Vagina (tissue), 2 donors: ENCODE results near the gene NRG3.

Experiments used
- POLR2AphosphoS5 ChIP-seq, 2 donors: sonication (generic); formaldehyde crosslinking; IDR thresholded peaks; one replicate each; pipeline ENCODE4 v1.9.0; 2017; ENCODE audit warnings: antibody characterized with exemption in 2 of 2, mild to moderate bottlenecking in 2 of 2, low read depth in 1 of 2; ENCODE audit not compliant: insufficient read depth in 1 of 2
- TF ChIP-seq, protein P1 (sequence below), 3 experiments: fragments of 450-650 bp in 2 of 3; fragments of 200-600 bp in 1 of 3; sonication (generic) in 1 of 3; IDR thresholded peaks; one replicate each; pipeline ENCODE4 v1.5.1; 2017 to 2019; ENCODE audit warnings: antibody characterized with exemption in 3 of 3, mild to moderate bottlenecking in 2 of 3, moderate library complexity in 2 of 3

DNA sequence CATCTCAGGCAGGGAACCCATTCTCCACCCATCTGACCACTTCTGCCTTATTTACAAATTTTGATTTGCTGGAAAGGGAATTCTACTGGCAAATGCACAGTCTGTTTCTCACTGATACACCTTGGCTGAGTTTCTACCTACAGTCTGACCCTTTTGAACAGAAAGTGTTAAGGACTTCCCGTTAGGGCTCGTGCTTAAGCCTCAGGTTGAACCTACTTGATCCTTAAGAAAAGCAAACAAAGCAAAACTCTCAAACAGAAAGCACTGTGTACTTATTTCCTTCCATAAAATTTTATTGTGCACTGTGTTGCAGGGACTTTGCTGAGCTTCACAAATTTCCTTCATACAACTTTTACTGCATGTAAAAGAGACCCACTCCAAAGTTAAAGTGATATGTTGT, 367.8 kb downstream of the NRG3 start:
- TF ChIP-seq, protein P1, sequence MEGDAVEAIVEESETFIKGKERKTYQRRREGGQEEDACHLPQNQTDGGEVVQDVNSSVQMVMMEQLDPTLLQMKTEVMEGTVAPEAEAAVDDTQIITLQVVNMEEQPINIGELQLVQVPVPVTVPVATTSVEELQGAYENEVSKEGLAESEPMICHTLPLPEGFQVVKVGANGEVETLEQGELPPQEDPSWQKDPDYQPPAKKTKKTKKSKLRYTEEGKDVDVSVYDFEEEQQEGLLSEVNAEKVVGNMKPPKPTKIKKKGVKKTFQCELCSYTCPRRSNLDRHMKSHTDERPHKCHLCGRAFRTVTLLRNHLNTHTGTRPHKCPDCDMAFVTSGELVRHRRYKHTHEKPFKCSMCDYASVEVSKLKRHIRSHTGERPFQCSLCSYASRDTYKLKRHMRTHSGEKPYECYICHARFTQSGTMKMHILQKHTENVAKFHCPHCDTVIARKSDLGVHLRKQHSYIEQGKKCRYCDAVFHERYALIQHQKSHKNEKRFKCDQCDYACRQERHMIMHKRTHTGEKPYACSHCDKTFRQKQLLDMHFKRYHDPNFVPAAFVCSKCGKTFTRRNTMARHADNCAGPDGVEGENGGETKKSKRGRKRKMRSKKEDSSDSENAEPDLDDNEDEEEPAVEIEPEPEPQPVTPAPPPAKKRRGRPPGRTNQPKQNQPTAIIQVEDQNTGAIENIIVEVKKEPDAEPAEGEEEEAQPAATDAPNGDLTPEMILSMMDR (IDR thresholded peaks at IDR 0.05), result no peak
- no peak for TF ChIP-seq POLR2AphosphoS5 (IDR thresholded peaks at IDR 0.05; ENCODE audit: insufficient read depth in 1 of 2, low read depth in 1 of 2)
